Common myeloid progenitor, CD34-positive (primary cell): ENCODE data around the gene LIN37.
"Not testable (repeated sequence)": the region's sequence is repeated elsewhere in the genome, so short reads cannot be mapped to it uniquely, and the experiment has no call there.

Experiments
- CTCF ChIA-PET: fragments of 350-600 bp; sonication (Branson Sonifier 250); formaldehyde crosslinking; loops from one replicate; lab custom pipeline; 2021; ENCODE audit warnings: antibody characterized with exemption; lab: Charles Lee
- POLR2A ChIA-PET: fragments of 350-600 bp; sonication (Branson Sonifier 250); formaldehyde crosslinking; loops from one replicate; lab custom pipeline; 2021; ENCODE audit warnings: antibody characterized with exemption; lab: Charles Lee
- DNase-seq, 3 donors: peaks; one replicate each; pipeline versions ENCODE4 v3.0.0 to v3.0.0-alpha.2; 2013
- H3K27ac ChIP-seq, 2 experiments: 1 replicate in 1 of 2; 2 replicates in 1 of 2; pipeline ENCODE4 v1.7.0; 2013; ENCODE audit warnings: inconsistent platforms in 2 of 2, low read length in 2 of 2, mild to moderate bottlenecking in 2 of 2, low read depth in 1 of 2, moderate library complexity in 1 of 2; ENCODE audit not compliant: severe bottlenecking in 2 of 2, insufficient read depth in 1 of 2, poor library complexity in 1 of 2
- H3K27me3 ChIP-seq, 5 experiments: replicated peaks in 2 of 5; 1 replicate in 3 of 5; 2 replicates in 2 of 5; pipeline versions ENCODE4 v1.6.1 to v1.7.0; 2013; ENCODE audit warnings: low read length in 4 of 5, mild to moderate bottlenecking in 2 of 5, moderate library complexity in 2 of 5, inconsistent platforms in 1 of 5; ENCODE audit not compliant: insufficient read depth in 5 of 5, control insufficient read depth in 4 of 5
- H3K36me3 ChIP-seq, 4 experiments: 1 replicate in 2 of 4; 2 replicates in 2 of 4; pipeline versions ENCODE4 v1.6.1 to v1.7.0; 2013; ENCODE audit warnings: low read length in 3 of 4, control low read depth in 1 of 4, mild to moderate bottlenecking in 1 of 4; ENCODE audit not compliant: control insufficient read depth in 4 of 4, insufficient read depth in 4 of 4
- H3K4me1 ChIP-seq, 4 experiments: 1 replicate in 3 of 4; 2 replicates in 1 of 4; pipeline versions ENCODE4 v1.6.1 to v1.7.1; 2013; ENCODE audit warnings: low read length in 3 of 4, mild to moderate bottlenecking in 3 of 4, control low read depth in 1 of 4, inconsistent platforms in 1 of 4, moderate library complexity in 1 of 4; ENCODE audit not compliant: control insufficient read depth in 4 of 4, insufficient read depth in 4 of 4; ENCODE audit errors: control extremely low read depth in 1 of 4
- H3K4me3 ChIP-seq, 7 experiments: 1 replicate in 4 of 7; 2 replicates in 3 of 7; pipeline versions ENCODE4 v1.5.1 to v1.7.0; 2013; ENCODE audit warnings: mild to moderate bottlenecking in 7 of 7, low read length in 6 of 7, moderate library complexity in 6 of 7, inconsistent platforms in 2 of 7, low read depth in 2 of 7, control low read depth in 1 of 7; ENCODE audit not compliant: insufficient read depth in 4 of 7, control insufficient read depth in 1 of 7; ENCODE audit errors: extremely low read depth in 1 of 7
- H3K9me3 ChIP-seq, 5 experiments: 1 replicate in 4 of 5; 2 replicates in 1 of 5; pipeline versions ENCODE4 v1.6.1 to v1.7.1; 2013; ENCODE audit warnings: low read length in 4 of 5, mild to moderate bottlenecking in 2 of 5, inconsistent platforms in 1 of 5, low read depth in 1 of 5, moderate library complexity in 1 of 5; ENCODE audit not compliant: control insufficient read depth in 4 of 5, insufficient read depth in 2 of 5; ENCODE audit errors: control extremely low read depth in 1 of 5
- WGBS: methylation state at CpG from one replicate; pipeline ENCODE4 v1.1.5; 2013; ENCODE audit not compliant: insufficient coverage; 5-methylcytosine and 5-hydroxymethylcytosine counted together

LIN37 gene

DNA sequence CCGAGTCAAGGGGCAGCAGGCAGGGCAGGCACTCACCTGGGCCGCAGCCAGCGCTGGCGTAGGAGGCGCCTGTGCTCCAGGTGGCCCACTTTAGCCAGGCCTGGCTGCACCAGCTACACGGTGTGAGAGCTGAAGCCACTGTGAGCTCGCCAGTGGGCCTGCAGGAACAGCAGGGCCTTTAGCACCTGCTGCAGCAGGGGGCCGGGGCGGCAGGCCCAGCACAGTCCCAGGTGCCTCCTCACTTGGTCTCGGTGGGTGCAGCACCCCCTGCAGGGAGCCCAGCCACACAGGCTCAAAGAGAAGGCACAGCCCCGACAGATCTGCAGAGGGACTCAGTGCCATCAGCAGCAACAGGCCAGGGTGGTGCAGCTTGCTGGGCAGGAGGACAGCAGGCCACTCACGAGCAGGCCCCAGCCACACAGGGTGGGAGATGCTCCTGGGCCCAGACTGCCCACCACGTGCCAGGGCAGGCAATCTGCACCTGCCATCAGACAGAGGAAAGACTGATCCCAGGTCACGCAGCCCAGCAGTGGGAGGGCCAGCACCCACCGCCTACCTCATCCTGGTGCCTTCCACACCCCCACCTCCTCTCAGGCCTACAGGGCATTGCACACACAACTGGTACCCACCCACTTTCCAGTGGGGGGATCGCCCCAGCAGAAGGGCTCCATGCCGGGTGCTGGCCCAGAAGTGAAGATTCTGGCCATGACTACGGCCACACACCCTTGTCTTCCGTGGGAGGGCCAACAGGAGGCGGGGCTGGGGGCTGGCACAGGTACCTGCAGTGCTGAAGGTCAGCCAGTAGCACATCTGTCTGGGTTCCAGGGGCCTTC is 42.8 kb downstream of the LIN37 start:
- H3K4me3 ChIP-seq: no peak overlapping the region
- peak in 2 of 3 donors; percentile 14 to 16 for DNase-seq
- 93% methylated on average over 18 of the region's 20 CpGs for WGBS
- H3K4me1 ChIP-seq: no peaks in the 10 kb centered on the region
- no peaks in the 10 kb centered on the region for H3K9me3 ChIP-seq
- no peak overlapping the region for H3K27ac ChIP-seq
- H3K27me3 ChIP-seq: peaks cover 0 to 9% (median 3%) of the 10 kb centered on the region in 5 experiments
- ChIA-PET POLR2A (interaction anchor here (0.6 kb wide), 1 partner anchor 13 kb away, joined by 3 read pairs; no protein-coding TSS in a partner anchor), CTCF (no interaction called here)
- H3K36me3 ChIP-seq: peaks cover 0 to 9% (median 0%) of the 10 kb centered on the region in 4 experiments

DNA sequence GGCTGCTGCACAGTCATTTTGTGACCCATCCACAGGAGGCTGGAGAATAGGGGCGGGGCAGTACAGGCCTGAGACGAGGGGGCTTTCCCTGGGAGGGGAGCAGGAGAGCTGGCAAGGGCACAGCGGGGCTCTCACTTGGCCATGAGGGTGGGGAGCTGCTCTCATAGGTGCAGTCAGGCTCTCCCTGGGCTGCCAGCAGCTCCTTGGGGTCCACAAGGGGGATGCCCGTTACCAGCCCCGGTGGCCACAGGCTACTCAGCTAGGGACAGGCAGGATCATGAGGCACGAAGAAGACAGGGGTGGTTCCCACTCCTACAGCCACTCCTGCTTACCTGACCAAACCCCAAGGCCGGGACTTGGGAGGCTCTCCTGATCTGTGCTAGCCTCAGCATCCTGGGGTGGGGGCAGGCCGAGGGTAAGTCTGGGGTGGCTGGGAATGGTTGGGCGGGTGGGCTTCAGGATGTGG is 43.5 kb downstream of the LIN37 start:
- ChIA-PET CTCF (no interaction called here), POLR2A (no interaction called here)
- DNase-seq: no peak
- H3K36me3 ChIP-seq: peaks cover 0 to 5% (median 0%) of the 10 kb centered on the region in 4 experiments
- H3K4me1 ChIP-seq: no peaks in the 10 kb centered on the region
- no peaks in the 10 kb centered on the region for H3K9me3 ChIP-seq
- H3K27me3 ChIP-seq: peaks cover 2 to 15% (median 8%) of the 10 kb centered on the region in 5 experiments
- no peak overlapping the region for H3K4me3 ChIP-seq
- H3K27ac ChIP-seq: no peak overlapping the region
- WGBS: 100% methylated on average over 7 of the region's 9 CpGs

DNA sequence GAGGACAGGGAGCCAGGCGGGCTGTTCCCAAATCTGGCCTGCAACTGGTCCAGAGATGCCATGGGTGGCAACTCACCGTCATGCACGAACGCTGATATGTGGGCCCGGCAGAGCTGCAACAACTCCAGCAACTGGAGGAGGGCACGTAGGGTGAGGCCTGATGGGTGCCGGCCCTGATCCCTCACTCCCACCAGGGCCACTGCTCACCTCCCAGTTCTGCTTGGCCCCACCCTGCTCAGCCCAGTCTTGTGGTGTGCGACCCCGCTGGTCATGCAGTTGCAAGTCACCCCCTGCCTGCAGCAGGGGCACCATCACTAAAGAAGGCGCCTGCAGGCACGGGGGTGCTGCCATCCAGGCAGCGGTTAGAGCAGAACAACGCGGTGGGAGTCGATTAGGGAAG is 43.9 kb downstream of the LIN37 start:
- Histone ChIP-seq H3K27me3 (peaks cover 2 to 20% (median 8%) of the 10 kb centered on the region in 5 experiments), H3K9me3 (no peaks in the 10 kb centered on the region), H3K4me3 (no peak overlapping the region), H3K36me3 (peaks cover 0 to 1% (median 0%) of the 10 kb centered on the region in 4 experiments), H3K27ac (no peak overlapping the region), H3K4me1 (peaks cover 0 to 5% (median 2%) of the 10 kb centered on the region in 4 experiments)
- DNase-seq: no peak
- POLR2A ChIA-PET: no interaction called here
- WGBS: 94% methylated on average over 15 of the region's 15 CpGs
- CTCF ChIA-PET: no interaction called here

DNA sequence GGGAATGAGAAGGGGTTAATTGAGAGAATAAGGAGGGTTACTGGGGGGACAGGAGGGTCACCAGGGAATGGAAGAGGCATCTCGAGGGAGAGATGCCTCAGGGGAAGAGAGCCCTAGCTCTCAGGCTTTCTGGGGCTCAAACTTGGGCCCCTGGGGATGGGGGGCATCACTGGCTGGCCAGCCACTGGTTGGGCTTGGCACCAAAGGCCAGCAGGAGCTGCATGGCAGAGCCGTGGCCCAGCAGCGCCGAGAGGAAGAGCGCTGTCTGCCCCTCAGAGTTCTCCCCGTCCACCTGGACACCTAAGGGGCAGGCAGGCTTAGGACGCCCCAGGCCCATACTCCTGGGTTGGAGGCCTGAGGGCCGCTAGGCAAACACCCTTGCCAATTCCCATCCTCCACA is 44.5 kb downstream of the LIN37 start:
- H3K27ac ChIP-seq: no peak overlapping the region
- peaks cover 2 to 26% (median 8%) of the 10 kb centered on the region in 5 experiments for H3K27me3 ChIP-seq
- H3K9me3 ChIP-seq: no peaks in the 10 kb centered on the region
- no peak for DNase-seq
- ChIA-PET CTCF (no interaction called here), POLR2A (no interaction called here)
- peaks cover 0 to 9% (median 4%) of the 10 kb centered on the region in 4 experiments for H3K4me1 ChIP-seq
- H3K36me3 ChIP-seq: no peaks in the 10 kb centered on the region
- WGBS: 94% methylated on average over 8 of the region's 8 CpGs
- H3K4me3 ChIP-seq: no peak overlapping the region

DNA sequence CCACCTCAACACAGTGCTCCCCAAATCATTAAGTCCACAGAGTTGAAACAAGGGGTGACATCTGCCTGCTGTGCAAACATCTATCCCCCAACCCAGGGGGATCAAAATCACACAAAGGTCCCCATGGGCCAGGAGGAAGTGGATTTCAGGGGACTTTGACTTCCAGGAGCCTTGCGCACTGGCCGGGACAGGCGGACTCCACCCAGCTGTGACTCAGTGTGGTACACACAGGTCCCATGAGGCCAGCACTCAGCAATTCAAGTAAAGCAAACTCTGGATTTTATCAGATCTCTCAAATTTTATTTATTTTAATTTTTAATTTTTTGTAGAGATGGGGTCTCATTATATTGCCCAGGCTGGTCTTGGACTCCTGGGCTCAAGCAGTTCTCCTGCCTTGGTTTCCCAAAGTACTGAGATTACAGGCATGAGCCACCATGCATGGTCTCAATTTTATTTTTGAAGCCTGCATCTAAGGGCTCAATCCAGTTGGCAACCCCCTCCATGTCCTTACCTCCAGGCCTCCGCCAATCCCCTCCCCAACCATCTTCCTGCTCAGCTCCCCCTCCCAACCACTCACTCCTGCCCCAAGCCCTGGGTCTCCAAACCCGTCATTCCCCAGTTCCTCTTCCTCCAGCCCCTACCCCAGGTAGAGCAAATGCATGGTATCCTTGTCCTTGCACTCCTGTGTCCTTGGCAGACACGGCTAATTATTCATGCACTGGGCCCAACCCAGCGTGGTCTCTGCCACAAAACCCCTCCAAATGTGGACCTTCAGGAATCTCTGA is 45.2 kb downstream of the LIN37 start:
- peaks cover 2 to 30% (median 10%) of the 10 kb centered on the region in 5 experiments for H3K27me3 ChIP-seq
- no peak for DNase-seq
- 93% methylated on average over 7 of the region's 7 CpGs for WGBS
- CTCF ChIA-PET: interaction anchor here (1.1 kb wide), 1 partner anchor 11 kb away, joined by 3 read pairs; no protein-coding TSS in a partner anchor
- H3K9me3 ChIP-seq: no peaks in the 10 kb centered on the region
- H3K27ac ChIP-seq: no peak overlapping the region
- POLR2A ChIA-PET: no interaction called here
- peaks cover 0 to 9% (median 4%) of the 10 kb centered on the region in 4 experiments for H3K4me1 ChIP-seq
- no peaks in the 10 kb centered on the region for H3K36me3 ChIP-seq
- no peak overlapping the region for H3K4me3 ChIP-seq

DNA sequence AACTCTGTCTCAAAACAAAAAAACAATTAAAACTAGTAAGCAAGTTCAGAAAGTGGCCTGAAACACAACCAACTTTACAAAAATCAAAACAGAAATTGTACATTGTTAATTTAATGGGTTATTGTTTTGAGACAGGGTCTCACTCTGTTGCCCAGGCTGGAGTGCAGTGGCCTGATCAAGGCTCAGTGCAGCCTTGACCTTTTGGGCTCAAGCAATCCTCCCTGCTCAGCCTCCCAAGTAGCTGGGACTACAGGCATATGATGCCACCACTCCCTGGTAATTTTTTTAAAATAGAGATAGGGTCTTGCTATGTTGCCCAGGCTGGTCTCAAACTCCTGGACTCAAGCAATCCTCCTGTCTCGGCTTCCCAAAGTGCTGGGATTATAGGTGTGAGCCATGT is 47.2 kb downstream of the LIN37 start:
- POLR2A ChIA-PET: not testable (repeated sequence)

More for the DNA sequence above, 47.2 kb downstream of the LIN37 start:
- DNase-seq, H3K36me3 ChIP-seq, CTCF ChIA-PET, H3K4me3 ChIP-seq, H3K9me3 ChIP-seq, H3K27ac ChIP-seq, H3K4me1 ChIP-seq: not testable (repeated sequence)
- peaks cover 2 to 35% (median 11%) of the 10 kb centered on the region in 5 experiments for H3K27me3 ChIP-seq
- no CpG with 5 or more reads among the region's 1 CpG for WGBS
